Right lobe of liver (tissue), 6 donors: ENCODE measurements around the gene NOS1AP. TPM values are rescaled to one million over a fixed set of nuclear protein-coding genes. Genes with fewer than 3 reads are reported as not detected.
A peak's percentile ranks its signal among the peaks of the same experiment; 100 is the strongest.

ENCODE experiments used
- ATAC-seq, 4 donors: fragments of 200-7000 bp; cut with Tn5 transposase; one replicate each; pipeline ENCODE4 v1.9.1; 2020; ENCODE audit warnings: mild to moderate bottlenecking in 4 of 4, moderate library complexity in 4 of 4
- DNase-seq, 3 donors: peaks; one replicate each; pipeline ENCODE4 v3.0.0-alpha.2; 2020
- H3K27ac ChIP-seq, 3 donors: fragments of 200-600 bp; one replicate each; pipeline ENCODE4 v1.8.0; 2022
- H3K27me3 ChIP-seq, 2 donors: fragments of 200-600 bp; one replicate each; pipeline ENCODE4 v1.8.0; 2022
- H3K36me3 ChIP-seq, 4 donors: fragments of 200-600 bp; sonication (generic) in 1 of 4; one replicate each; pipeline versions ENCODE4 v1.5.1 to v1.8.0; 2017 to 2022; ENCODE audit warnings: control low read depth in 1 of 4
- H3K4me1 ChIP-seq, 4 donors: fragments of 200-600 bp; sonication (generic) in 1 of 4; one replicate each; pipeline versions ENCODE4 v1.5.1 to v1.8.0; 2017 to 2022; ENCODE audit warnings: control low read depth in 1 of 4
- H3K4me3 ChIP-seq, 3 donors: fragments of 200-600 bp; one replicate each; pipeline ENCODE4 v1.8.0; 2022
- H3K9me3 ChIP-seq, 4 donors: fragments of 200-600 bp; sonication (generic) in 1 of 4; one replicate each; pipeline versions ENCODE4 v1.5.1 to v1.8.0; 2017 to 2022; ENCODE audit warnings: control low read depth in 1 of 4
- CTCF ChIP-seq, 4 donors: fragments of 200-600 bp in 3 of 4; fragments of 450-650 bp in 1 of 4; IDR thresholded peaks; one replicate each; pipeline versions ENCODE4 v1.5.1 to v1.8.0; 2016 to 2022; ENCODE audit warnings: antibody characterized with exemption in 4 of 4, mild to moderate bottlenecking in 2 of 4
- POLR2A ChIP-seq: fragments of 450-650 bp; IDR thresholded peaks from one replicate; pipeline ENCODE4 v1.6.1; 2017; ENCODE audit warnings: antibody characterized with exemption, mild to moderate bottlenecking
- WGBS: methylation state at CpG from one replicate; pipeline ENCODE4 v1.1.6; 2018; ENCODE audit warnings: low coverage, low lambda C conversion rate; ENCODE audit not compliant: insufficient coverage; ENCODE audit errors: missing lambda C conversion rate; 5-methylcytosine and 5-hydroxymethylcytosine counted together
- intact Hi-C, 2 donors: fragments of 100-400 bp; cut with DNase I; formaldehyde crosslinking; loops; one replicate each; pipeline versions ENCODE4 v1.11.2 to v1.14.1; 2022
- total RNA-seq, 6 experiments: library from RNA; depleted of rRNA in 2 of 6; stranded (reverse); fragments of >200 nt in 2 of 6; fragmentation: NEBNext Ultra II Directional in 3 of 6; extraction: Animal tissue kit (Norgen Biotek cat#: 25700) in 3 of 6; gene quantifications; one replicate each; pipeline versions ENCODE4 v1.1.0 to v1.2.4, GENCODE V29; 2016 to 2023
- donor health status: DM: no; HTN: yes; CAD: no.
- donor health status: DM: no; HTN: no; CAD: no.
- donor health status: DM: no; HTN: no; CAD: no.
- donor health status: DM: no; HTN: yes; CAD: no.
- donor health status: DM: no; HTN: yes; CAD: no.

NOS1AP gene
- total RNA-seq, 6 experiments from 2014 or later = 4.7 to 24.8 (median 11.6) TPM

GRCh38 chr1:162029157-162029556 lies 40.3 kb upstream of the NOS1AP start:
- TF ChIP-seq CTCF (IDR thresholded peaks at IDR 0.05) = no peak
- no peak for TF ChIP-seq POLR2A
- Histone ChIP-seq H3K27me3 (no peaks in the 10 kb centered on the region), H3K4me1 (no peaks in the 10 kb centered on the region), H3K9me3 (no peaks in the 10 kb centered on the region), H3K36me3 (no peaks in the 10 kb centered on the region), H3K27ac (no peak overlapping the region), H3K4me3 (no peak overlapping the region)
- DNase-seq (no peak), ATAC-seq (no peak)
- 25% methylated on average over 3 of the region's 4 CpGs for WGBS
- intact Hi-C loops = no loop called here

GRCh38 chr1:162030759-162031280 lies 38.7 kb upstream of the NOS1AP start:
- TF ChIP-seq CTCF (IDR thresholded peaks at IDR 0.05) (no peak), POLR2A (no peak)
- intact Hi-C loops = loop anchor here in 1 of 2 donors (10.0 kb wide), 1 partner anchor 236 kb away; no protein-coding TSS in a partner anchor

GRCh38 chr1:162033428-162033827 lies 36.1 kb upstream of the NOS1AP start:
- intact Hi-C loops = loop anchor here in 1 of 2 donors (10.0 kb wide), 1 partner anchor 239 kb away; no protein-coding TSS in a partner anchor
- TF ChIP-seq POLR2A (no peak), CTCF (IDR thresholded peaks at IDR 0.05) (no peak)
- Histone ChIP-seq H3K4me3 (no peak overlapping the region), H3K27me3 (no peaks in the 10 kb centered on the region), H3K36me3 (no peaks in the 10 kb centered on the region), H3K9me3 (no peaks in the 10 kb centered on the region), H3K27ac (no peak overlapping the region), H3K4me1 (no peaks in the 10 kb centered on the region)
- no peak for ATAC-seq
- DNase-seq = no peak
- 37% methylated on average over 3 of the region's 6 CpGs for WGBS

More at GRCh38 chr1:162030759-162031280, 38.7 kb upstream of the NOS1AP start:
- WGBS = 80% methylated on average over 1 of the region's 3 CpGs
- ATAC-seq (no peak), DNase-seq (no peak)
- Histone ChIP-seq H3K27ac (no peak overlapping the region), H3K27me3 (no peaks in the 10 kb centered on the region), H3K36me3 (no peaks in the 10 kb centered on the region), H3K4me3 (no peak overlapping the region), H3K9me3 (no peaks in the 10 kb centered on the region), H3K4me1 (no peaks in the 10 kb centered on the region)

GRCh38 chr1:162035241-162035640 lies 34.2 kb upstream of the NOS1AP start:
- H3K27me3 ChIP-seq = no peaks in the 10 kb centered on the region
- ATAC-seq (peak in 1 of 4 donors; percentile 71), DNase-seq (peak in 1 of 3 donors; percentile 48)
- WGBS = no CpG with 5 or more reads among the region's 2 CpGs
- intact Hi-C loops = loop anchor here in 1 of 2 donors (10.0 kb wide), 1 partner anchor 240 kb away; no protein-coding TSS in a partner anchor
- H3K4me3 ChIP-seq = no peak overlapping the region
- H3K4me1 ChIP-seq = no peaks in the 10 kb centered on the region
- no peaks in the 10 kb centered on the region for H3K9me3 ChIP-seq
- no peaks in the 10 kb centered on the region for H3K36me3 ChIP-seq
- TF ChIP-seq CTCF (IDR thresholded peaks at IDR 0.05) = no peak
- no peak for TF ChIP-seq POLR2A
- no peak overlapping the region for H3K27ac ChIP-seq
